AG10803 (cell line): ENCODE measurements around the gene SH3BGRL2.

ENCODE experiments used
- DNase-seq: peaks from one replicate; pipeline ENCODE4 v3.0.0; 2010; ENCODE audit warnings: low read depth
- H3K4me3 ChIP-seq: 2 replicates; pipeline ENCODE4 v1.5.1; 2011; ENCODE audit warnings: mild to moderate bottlenecking, low read length, control low read depth
- CTCF ChIP-seq: conservative IDR thresholded peaks from 2 replicates; pipeline ENCODE4 v1.5.1; 2011; ENCODE audit warnings: mild to moderate bottlenecking, low read length, control low read depth, inconsistent platforms

SH3BGRL2 gene

GRCh38 chr6:79634491-79635231, 3.5 kb downstream of the SH3BGRL2 start:
- no peak for DNase-seq
- no peak overlapping the region for H3K4me3 ChIP-seq
- TF ChIP-seq CTCF = no peak

GRCh38 chr6:79635232-79635543, 4.1 kb downstream of the SH3BGRL2 start:
- no peak for TF ChIP-seq CTCF
- DNase-seq = no peak
- no peak overlapping the region for H3K4me3 ChIP-seq

GRCh38 chr6:79636673-79637072, 5.5 kb downstream of the SH3BGRL2 start:
- no peak for DNase-seq
- TF ChIP-seq CTCF = no peak
- no peak overlapping the region for H3K4me3 ChIP-seq

GRCh38 chr6:79640146-79641111, 9.3 kb downstream of the SH3BGRL2 start:
- H3K4me3 ChIP-seq = no peak overlapping the region
- DNase-seq = no peak
- TF ChIP-seq CTCF = no peak

GRCh38 chr6:79646006-79646405, 14.9 kb downstream of the SH3BGRL2 start:
- DNase-seq = no peak
- H3K4me3 ChIP-seq = no peak overlapping the region
- TF ChIP-seq CTCF = no peak

GRCh38 chr6:79646561-79646960, 15.4 kb downstream of the SH3BGRL2 start:
- no peak for TF ChIP-seq CTCF
- H3K4me3 ChIP-seq = no peak overlapping the region
- no peak for DNase-seq

GRCh38 chr6:79647741-79648140, 16.6 kb downstream of the SH3BGRL2 start:
- H3K4me3 ChIP-seq = no peak overlapping the region
- DNase-seq = no peak
- TF ChIP-seq CTCF = no peak
